Osteocyte (in vitro differentiated cells): ENCODE data around the gene MIEF1. TPM values are rescaled to one million over a fixed set of nuclear protein-coding genes. Genes with fewer than 3 reads are reported as not detected.

Experiments used
- DNase-seq: peaks from one replicate; pipeline ENCODE4 v3.0.0; 2021; ENCODE audit warnings: mixed read lengths; ENCODE audit not compliant: unreplicated experiment; ENCODE audit errors: extremely low spot score
- H3K27ac Mint-ChIP-seq: one replicate; pipeline ENCODE4 v1.8.0; 2021; ENCODE audit warnings: mild to moderate bottlenecking, mixed read lengths; ENCODE audit not compliant: unreplicated experiment
- H3K27me3 Mint-ChIP-seq: one replicate; pipeline ENCODE4 v1.8.0; 2021; ENCODE audit warnings: mixed read lengths; ENCODE audit not compliant: unreplicated experiment
- H3K36me3 Mint-ChIP-seq: one replicate; pipeline ENCODE4 v1.8.0; 2021; ENCODE audit warnings: mixed read lengths; ENCODE audit not compliant: unreplicated experiment
- H3K4me1 Mint-ChIP-seq: one replicate; pipeline ENCODE4 v1.8.0; 2021; ENCODE audit warnings: mixed read lengths; ENCODE audit not compliant: unreplicated experiment
- H3K4me3 Mint-ChIP-seq: one replicate; pipeline ENCODE4 v1.8.0; 2021; ENCODE audit warnings: mild to moderate bottlenecking, moderate library complexity, mixed read lengths; ENCODE audit not compliant: unreplicated experiment
- H3K9me3 Mint-ChIP-seq: one replicate; pipeline ENCODE4 v1.8.0; 2021; ENCODE audit warnings: mixed read lengths; ENCODE audit not compliant: unreplicated experiment
- total RNA-seq: library from RNA; stranded (reverse); gene quantifications from 2 replicates; pipeline ENCODE4 v1.2.1, GENCODE V29; 2021
- TF ChIP-seq, protein P1 (sequence below): fragments of 200-600 bp; sonication (generic); IDR thresholded peaks from 2 replicates; pipeline ENCODE4 v1.5.0; 2021; ENCODE audit warnings: antibody characterized with exemption, mild to moderate bottlenecking, moderate library complexity

Gene MIEF1
- total RNA-seq, 1 donor from 2014 or later, result 25.8 TPM

DNA sequence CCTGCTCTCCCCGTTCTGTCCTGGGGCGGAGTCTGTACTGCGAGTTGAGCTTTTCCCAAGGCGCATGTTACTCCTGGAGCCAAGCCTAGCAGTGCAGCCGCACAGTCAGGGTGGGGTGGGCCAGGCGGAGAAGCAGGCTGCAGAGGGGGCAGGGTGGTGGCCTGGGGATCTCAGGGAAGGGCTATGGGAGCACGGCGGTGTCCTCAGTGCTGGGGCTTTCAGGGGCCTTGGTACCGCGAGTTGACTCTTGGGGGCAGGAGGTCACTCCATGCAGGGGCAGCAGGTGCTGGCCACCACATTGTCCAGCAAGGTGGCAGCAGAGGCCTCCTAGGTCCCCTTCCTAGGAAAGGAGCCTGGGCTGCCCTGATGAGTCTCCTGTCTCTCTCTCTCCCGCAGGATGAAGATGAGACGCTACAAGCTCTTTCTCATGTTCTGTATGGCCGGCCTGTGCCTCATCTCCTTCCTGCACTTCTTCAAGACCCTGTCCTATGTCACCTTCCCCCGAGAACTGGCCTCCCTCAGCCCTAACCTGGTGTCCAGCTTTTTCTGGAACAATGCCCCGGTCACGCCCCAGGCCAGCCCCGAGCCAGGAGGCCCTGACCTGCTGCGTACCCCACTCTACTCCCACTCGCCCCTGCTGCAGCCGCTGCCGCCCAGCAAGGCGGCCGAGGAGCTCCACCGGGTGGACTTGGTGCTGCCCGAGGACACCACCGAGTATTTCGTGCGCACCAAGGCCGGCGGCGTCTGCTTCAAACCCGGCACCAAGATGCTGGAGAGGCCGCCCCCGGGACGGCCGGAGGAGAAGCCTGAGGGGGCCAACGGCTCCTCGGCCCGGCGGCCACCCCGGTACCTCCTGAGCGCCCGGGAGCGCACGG is 14.9 kb upstream of the MIEF1 start:
- no peaks in the 10 kb centered on the region for H3K27me3 Mint-ChIP-seq
- TF ChIP-seq, protein P1, sequence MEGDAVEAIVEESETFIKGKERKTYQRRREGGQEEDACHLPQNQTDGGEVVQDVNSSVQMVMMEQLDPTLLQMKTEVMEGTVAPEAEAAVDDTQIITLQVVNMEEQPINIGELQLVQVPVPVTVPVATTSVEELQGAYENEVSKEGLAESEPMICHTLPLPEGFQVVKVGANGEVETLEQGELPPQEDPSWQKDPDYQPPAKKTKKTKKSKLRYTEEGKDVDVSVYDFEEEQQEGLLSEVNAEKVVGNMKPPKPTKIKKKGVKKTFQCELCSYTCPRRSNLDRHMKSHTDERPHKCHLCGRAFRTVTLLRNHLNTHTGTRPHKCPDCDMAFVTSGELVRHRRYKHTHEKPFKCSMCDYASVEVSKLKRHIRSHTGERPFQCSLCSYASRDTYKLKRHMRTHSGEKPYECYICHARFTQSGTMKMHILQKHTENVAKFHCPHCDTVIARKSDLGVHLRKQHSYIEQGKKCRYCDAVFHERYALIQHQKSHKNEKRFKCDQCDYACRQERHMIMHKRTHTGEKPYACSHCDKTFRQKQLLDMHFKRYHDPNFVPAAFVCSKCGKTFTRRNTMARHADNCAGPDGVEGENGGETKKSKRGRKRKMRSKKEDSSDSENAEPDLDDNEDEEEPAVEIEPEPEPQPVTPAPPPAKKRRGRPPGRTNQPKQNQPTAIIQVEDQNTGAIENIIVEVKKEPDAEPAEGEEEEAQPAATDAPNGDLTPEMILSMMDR, result no peak
- H3K36me3 Mint-ChIP-seq, result peaks cover 7% of the 10 kb centered on the region
- H3K4me1 Mint-ChIP-seq, result peaks cover 2% of the 10 kb centered on the region
- H3K4me3 Mint-ChIP-seq, result no peak overlapping the region
- H3K27ac Mint-ChIP-seq, result no peak overlapping the region
- no peaks in the 10 kb centered on the region for H3K9me3 Mint-ChIP-seq
- DNase-seq, result no peak

DNA sequence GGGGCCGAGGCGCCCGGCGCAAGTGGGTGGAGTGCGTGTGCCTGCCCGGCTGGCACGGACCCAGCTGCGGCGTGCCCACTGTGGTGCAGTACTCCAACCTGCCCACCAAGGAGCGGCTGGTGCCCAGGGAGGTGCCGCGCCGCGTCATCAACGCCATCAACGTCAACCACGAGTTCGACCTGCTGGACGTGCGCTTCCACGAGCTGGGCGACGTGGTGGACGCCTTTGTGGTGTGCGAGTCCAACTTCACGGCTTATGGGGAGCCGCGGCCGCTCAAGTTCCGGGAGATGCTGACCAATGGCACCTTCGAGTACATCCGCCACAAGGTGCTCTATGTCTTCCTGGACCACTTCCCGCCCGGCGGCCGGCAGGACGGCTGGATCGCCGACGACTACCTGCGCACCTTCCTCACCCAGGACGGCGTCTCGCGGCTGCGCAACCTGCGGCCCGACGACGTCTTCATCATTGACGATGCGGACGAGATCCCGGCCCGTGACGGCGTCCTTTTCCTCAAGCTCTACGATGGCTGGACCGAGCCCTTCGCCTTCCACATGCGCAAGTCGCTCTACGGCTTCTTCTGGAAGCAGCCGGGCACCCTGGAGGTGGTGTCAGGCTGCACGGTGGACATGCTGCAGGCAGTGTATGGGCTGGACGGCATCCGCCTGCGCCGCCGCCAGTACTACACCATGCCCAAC is 14.1 kb upstream of the MIEF1 start:
- Mint-ChIP-seq H3K27me3 (no peaks in the 10 kb centered on the region), H3K9me3 (no peaks in the 10 kb centered on the region), H3K4me1 (peaks cover 2% of the 10 kb centered on the region), H3K4me3 (no peak overlapping the region), H3K27ac (no peak overlapping the region), H3K36me3 (peaks cover 7% of the 10 kb centered on the region)
- TF ChIP-seq, protein P1, result no peak
- no peak for DNase-seq

DNA sequence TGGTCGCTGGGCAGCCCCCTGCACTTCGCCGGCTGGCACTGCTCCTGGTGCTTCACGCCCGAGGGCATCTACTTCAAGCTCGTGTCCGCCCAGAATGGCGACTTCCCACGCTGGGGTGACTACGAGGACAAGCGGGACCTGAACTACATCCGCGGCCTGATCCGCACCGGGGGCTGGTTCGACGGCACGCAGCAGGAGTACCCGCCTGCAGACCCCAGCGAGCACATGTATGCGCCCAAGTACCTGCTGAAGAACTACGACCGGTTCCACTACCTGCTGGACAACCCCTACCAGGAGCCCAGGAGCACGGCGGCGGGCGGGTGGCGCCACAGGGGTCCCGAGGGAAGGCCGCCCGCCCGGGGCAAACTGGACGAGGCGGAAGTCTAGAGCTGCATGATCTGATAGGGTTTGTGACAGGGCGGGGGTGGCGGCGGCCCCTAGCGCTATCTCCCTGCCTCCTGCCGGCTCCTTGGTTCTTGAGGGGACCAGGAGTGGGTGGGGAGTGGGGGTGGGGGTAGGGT is 13.5 kb upstream of the MIEF1 start:
- Mint-ChIP-seq H3K4me1 (peaks cover 5% of the 10 kb centered on the region), H3K27ac (no peak overlapping the region), H3K36me3 (peaks cover 7% of the 10 kb centered on the region), H3K4me3 (no peak overlapping the region), H3K9me3 (no peaks in the 10 kb centered on the region), H3K27me3 (no peaks in the 10 kb centered on the region)
- TF ChIP-seq, protein P1, result no peak
- no peak for DNase-seq

DNA sequence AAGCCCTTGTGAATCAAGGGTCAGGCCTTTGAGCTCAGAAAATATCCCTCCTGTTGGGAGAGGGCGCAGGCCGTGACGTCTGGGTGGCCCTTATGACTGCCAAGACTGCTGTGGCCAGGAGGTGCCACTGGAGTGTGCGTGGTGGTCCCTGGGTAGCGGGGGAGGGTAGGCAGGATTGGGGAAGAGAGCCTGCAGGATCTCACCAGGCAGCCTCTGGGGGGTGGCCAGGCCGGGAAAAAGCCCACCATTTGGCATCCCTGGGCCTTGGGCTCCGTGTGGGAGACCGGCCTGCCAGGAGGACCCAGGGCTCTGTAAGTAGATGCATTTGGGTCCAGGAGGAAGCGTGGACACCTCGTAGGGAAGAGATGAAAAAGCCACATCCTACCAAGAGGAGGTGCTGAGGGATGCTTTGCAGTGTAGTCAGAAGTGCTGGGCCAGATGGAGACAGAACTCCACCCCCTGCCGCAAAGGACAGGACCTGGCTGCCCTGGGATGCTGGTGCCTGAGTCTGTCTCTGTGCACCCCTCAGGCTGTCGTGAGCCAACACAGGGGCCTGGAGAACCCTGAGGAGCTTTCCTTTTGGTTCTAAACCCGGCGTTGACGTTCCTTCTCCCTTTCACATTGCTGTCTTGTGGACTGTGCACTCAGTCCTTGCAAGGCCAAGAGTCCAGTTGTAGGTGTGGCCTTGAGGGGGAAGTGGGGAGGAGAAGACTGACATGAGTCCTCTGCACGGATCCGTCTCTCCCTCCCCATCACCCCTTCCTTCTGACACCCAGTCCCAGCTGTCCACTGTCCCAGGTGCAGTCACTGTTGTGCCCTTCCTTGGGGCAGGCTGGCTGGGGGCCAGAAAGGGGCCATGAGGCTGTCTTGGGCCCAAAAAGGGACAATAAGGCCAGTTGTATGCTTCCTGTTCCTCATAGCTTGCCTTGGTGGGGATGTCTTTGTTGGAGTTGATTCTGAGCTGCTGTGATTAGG is 12.7 kb upstream of the MIEF1 start:
- Mint-ChIP-seq H3K9me3 (no peaks in the 10 kb centered on the region), H3K27ac (no peak overlapping the region), H3K4me1 (peaks cover 9% of the 10 kb centered on the region), H3K4me3 (no peak overlapping the region), H3K27me3 (no peaks in the 10 kb centered on the region), H3K36me3 (peaks cover 7% of the 10 kb centered on the region)
- no peak for DNase-seq
- TF ChIP-seq, protein P1, result no peak
